Measurements from ENCODE around the gene VGLL4.

The VGLL4 gene

DNA sequence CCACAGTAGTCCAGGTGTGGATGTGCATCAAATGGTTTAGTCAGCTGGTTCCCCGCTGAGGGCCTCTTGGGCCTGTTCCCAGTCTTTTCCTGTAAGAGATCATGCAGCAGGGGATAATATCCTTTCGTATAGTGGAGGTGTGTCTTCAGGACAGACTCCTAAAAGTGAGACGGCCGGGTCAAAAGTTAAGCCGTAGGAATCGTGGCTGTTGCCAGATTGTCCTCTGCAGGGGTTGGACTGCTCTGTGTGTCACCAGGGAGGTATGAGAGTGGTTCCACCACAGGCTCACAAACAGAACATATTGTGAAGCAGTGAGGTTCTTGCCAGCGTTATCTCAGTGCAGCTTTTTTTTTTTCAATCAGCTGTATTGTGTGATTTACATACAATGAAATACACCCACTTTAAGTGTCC, 95.0 kb downstream of the VGLL4 start:
- DNase-seq (ENCODE audit: low spot score): no peak

GRCh38 chr3:11547498-11547897, 96.2 kb downstream of the VGLL4 start:
- DNase-seq (ENCODE audit: low spot score): no peak

- no peak for DNase-seq (ENCODE audit: low spot score)
Observed at GRCh38 chr3:11546657-11547302, 96.9 kb downstream of the VGLL4 start.

DNA sequence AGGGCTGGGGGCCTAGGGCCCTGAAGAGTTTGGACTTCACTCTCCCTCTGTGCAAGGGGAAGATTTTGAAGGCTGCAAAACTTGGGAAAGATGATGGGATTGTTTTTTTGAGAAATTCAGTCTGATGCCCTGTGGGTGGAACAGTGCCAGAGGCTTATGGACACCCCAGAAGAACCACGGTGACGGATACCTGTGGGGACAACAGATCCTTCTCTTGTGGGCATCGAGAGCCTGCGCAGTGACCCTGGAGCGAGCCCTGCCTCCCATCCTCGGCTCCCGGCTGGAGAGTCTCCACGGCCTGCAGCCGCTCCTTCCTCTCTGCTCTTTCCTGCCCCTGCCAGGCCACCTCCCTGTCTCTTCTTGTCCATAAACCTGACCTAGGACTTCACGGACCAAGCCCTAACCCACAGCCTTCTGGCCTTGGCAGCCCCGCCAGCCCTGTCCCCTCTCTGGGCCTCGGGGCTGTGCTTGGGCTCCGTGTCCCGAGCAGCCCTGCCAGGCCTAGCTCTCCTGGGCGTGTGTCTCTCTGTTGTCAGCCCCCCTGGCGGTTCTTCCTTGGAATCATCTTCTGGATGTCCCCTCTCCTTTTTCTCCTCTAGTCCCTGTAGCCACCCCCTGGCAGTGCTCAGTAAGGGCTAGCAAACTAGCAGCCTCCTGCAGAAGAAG, 98.4 kb downstream of the VGLL4 start:
- DNase-seq (ENCODE audit: low spot score): no peak

GRCh38 chr3:11544412-11545181, 99.1 kb downstream of the VGLL4 start:
- no peak for DNase-seq (ENCODE audit: low spot score)

DNA sequence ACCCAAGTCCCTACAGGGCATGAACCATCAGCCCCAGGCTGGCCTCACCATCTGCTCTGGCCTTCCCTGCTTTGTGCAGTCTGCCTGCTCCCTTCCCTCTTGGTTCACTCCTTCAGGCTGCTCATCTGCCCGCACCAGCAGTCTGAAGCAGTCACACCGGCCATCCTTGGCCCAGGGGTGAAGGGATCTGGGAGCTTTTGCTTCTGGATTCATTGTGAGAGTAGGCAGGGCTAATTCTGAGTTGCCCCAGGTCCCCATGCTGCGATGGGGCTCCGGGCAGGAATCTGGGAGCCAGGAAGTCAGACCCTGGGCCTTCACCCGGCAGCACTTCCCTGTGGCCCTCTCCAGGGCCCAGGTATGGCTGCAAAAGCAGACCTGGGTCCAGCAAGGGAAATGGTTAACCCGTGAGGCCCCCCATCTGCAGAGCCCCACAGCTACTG, 99.7 kb downstream of the VGLL4 start:
- no peak for DNase-seq (ENCODE audit: low spot score)

DNA sequence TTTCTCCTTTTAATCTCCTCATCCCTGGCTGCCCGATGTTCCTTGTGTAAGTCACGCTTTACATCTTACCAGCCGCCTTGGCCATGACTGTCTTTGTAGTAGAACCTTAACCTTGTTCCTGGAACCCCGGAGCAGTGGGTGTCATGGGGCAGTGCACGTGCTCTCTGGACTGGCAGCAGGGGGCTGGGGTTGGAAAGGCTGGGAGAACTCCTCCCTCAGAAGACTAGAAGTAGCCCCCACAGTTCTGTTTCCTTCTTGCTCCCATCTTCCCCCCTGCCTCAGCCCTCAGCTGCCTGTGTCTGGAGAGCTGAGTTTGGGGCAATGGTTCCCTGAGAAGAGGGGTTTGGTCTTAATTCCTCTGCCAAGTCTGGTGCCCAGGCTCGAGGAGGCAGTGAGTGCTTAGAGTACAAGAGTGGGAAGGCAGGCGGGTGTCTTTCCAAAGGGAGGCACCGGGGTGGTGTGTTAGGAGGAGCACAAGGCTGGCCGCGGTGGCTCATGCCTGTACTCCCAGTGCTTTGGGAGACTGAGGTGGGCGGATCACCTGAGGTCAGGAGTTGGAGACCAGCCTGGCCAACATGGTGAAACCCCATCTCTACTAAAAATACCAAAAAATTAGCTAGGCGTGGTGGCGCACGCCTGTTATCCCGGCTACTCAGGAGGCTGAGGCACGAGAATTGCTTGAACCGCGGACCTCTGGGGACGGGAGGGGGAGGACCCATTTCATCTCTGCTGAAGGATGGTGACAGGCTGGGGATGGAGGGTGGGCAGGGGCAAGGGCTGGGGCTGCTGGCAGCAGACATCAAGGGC, 100.4 kb downstream of the VGLL4 start:
- no peak for DNase-seq (ENCODE audit: low spot score)

DNA sequence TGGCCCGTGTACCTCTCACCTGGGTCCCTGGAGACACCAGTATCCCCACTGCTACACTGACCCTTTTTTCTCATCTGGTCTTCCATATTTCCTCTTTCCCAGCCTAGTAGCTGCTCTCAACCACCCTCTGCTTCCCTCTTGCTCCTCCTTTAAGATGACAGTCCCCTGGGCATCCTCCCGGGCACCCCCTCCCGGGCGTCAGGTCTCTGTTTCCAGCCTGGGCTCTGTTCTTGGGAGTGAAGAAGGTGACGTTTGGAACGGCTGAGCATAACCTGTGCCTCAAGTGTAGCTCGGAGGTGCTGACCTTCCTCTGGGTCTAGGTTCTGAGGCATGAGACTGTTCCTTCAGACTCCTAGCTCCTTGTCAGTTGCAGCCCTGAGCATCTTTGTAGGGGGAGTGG, 101.2 kb downstream of the VGLL4 start:
- DNase-seq (ENCODE audit: low spot score): no peak

DNA sequence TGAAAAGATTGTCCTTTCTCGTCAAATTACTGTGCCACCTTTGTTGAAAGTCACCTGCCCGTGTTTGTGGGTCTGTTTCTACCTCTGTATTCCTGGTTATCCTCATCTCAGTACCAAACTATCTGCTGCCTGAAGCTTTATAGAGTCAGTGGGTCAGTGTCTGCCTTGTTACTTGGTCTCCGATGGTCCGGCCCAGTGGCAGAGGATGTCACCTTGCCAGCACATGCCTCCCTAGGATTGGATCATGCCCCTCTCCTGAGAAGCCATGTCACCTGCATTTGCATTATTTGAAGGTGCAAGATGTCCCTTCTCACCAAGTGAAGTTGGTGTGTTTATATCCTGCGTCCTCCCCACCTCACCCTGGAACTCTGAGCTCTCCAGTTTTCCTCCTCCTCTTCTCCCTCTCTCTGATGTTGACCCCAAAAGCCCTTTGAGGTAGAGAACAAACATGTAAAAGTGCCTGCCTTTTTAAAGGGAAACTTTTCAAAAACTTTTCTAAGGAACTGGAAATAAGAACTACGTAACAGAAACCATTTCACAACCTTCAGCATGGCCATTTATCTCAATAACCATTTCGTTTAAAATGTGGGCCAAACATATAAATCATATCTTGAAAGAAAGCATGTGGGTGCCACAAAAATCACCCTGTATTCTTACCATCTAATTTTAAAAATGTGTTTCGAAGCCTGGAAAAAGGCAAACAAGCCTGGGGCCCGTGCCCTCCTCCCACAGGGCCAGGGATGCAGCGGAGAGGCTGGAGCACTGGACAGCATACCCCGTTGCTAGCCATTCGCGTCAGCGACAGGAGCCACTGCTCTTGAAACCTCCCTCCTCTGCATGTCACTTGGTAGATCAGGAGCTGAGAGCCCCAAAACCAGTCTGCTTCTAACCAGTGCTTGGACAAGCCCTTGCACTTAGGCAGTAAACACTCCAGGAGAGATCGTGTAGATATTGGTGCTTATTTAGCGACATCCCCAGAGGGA, 102.1 kb downstream of the VGLL4 start:
- no peak for DNase-seq (ENCODE audit: low spot score)

DNA sequence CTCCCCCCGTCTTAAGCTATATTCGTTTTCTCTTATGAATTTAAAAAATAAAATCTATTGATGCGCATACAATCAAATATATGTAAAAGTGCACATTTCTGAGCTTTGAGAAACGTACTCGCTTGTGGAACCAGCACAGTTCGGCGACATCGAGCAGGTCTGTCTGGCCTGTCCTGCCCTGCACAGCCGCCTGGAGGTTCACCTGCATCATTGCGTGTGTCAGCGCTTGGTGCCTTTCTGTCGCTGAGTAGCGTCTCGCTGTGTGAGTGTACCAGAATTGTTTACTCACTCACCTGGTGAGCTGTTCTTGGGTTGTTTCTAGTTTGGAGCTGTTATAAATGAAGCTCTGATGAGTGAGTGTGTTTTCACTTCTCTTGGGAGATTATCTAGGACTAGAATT, 104.0 kb downstream of the VGLL4 start:
- DNase-seq (ENCODE audit: low spot score): no peak

DNA sequence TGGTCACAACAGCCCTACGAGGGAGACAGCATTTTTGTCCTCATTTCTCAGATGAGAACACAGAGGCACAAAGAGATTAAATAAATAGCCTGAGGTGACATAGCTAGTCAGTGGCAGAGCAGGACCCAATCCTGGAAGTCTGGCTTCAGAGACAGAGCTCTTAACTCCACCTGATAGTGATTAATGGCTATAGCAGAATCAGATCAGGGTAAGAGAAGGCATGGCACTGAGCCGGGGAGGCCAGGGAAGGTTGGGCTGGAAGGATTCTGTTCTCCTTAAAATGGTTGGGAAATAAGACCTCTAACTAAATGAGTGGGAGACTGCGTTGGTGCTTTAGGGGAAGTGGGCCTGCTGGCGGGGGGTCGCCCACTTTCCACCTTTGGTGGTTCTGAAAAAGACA, 104.5 kb downstream of the VGLL4 start:
- DNase-seq (ENCODE audit: low spot score): no peak

DNA sequence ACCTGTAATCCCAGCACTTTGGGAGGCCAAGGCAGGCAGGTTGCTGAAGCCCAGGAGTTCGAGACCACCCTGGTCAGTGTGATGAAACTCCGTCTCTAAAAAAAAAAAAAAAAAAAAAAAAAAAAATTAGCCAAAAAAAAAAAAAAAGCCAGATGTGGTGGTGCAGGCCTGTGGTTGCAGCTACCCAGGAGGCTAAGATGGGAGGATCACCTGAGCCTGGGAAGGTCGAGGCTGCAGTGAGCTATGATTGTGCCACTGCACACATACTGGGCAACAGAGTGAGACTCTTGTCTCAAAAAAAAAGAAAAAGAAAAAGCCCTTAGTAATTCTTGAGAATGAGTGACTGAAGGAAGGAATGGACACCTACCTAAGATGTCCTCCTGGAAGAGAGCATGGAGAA, 105.1 kb downstream of the VGLL4 start:
- DNase-seq (ENCODE audit: low spot score): no peak

GRCh38 chr3:11536936-11537612, 106.6 kb downstream of the VGLL4 start:
- DNase-seq (ENCODE audit: low spot score): no peak

DNA sequence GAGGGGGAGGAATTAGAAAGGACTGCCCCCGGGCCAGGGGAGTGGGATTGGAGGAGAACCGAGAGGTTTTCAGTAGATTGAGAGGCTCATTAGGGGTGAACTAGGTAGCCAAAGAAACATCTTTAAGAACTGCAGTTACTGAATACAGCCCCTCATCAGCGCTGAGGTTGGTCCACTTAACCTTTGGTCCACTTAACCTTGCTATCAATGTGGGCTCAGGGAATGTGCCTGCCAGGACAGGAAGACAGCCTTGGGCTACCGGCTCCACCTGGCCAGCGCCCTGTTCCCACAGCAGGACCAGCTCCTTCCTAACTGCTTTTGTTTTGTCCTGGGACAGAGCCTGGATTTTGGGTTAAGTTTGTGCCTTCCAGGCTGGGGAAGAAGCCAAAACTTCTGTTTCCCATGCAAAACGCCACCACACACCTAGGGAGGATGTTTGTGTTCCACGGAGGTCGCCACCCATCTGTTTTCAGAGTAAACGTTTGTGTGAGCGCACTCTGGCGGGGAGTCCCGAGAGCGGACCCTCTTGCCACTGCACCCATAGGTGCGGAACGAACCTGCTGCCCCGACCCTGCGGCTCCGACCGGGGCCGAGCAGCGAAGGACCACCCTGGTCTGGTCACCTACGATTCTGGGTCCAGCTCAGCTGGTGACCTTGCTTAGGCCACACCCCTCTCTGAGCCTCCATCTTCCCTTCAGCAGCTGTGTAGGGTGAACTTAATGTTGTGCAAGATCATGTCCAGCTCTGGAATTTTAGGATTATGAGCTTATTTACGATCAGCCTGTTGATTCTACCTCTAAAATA, 107.4 kb downstream of the VGLL4 start:
- no peak for DNase-seq (ENCODE audit: low spot score)

- no peak for DNase-seq (ENCODE audit: low spot score)
Observed at GRCh38 chr3:11535243-11535960, 108.3 kb downstream of the VGLL4 start.

- no peak for DNase-seq (ENCODE audit: low spot score)
Observed at GRCh38 chr3:11534793-11535101, 109.0 kb downstream of the VGLL4 start.

DNA sequence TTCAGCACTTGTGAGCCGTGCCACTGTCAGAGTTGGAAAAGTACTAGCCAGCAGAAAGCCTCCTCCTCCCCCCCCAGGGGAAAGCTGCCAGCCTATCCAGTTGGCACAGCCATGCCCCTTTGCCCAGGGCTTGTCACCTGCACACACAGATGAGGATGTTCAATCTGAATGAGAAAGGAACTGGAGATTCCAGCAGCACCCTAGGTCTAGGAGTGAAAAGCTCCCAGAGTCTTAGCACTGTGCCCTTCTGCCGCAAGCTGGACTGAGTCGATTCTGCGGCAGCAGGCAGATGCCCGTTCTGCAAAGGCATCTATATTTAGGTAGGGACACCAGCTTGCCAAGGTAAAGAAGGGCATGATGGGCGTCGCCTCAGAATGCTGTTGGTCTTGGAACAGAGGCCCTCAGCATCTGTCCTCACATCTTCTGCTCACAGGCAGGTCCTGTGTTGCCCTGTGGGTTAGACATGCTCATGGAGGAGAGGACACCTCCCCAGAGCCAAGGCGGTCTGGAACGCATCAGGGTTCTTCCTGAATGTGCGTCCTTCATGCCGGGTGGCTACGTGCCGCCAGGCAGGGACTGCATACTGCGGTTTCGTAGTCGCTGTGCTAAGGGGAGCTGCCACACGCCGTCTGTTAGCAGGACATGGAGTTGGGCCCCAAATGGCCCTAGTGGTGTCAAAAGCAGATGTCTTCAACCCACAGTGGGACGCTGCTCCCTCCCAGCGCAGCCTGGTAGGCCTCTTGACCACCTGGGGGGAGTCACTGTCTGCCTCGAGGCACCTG, 109.5 kb downstream of the VGLL4 start:
- no peak for DNase-seq (ENCODE audit: low spot score)

- DNase-seq (ENCODE audit: low spot score): no peak
Observed at GRCh38 chr3:11532931-11533391, 110.8 kb downstream of the VGLL4 start.

Measured in left forelimb (tissue), 1 donor.